HCT116 (cell line): ENCODE measurements around the gene DLG2. TPM values are rescaled to one million over a fixed set of nuclear protein-coding genes. Genes with fewer than 3 reads are reported as not detected.

Source experiments
- ATAC-seq: fragments of 200-7000 bp; cut with Tn5 transposase; 2 replicates; pipeline ENCODE4 v1.9.1; 2020; ENCODE audit warnings: mild to moderate bottlenecking, moderate library complexity
- BruUV-seq: library from RNA; stranded (reverse); fragments of 400-500 nt; replicated peaks from 2 replicates; lab custom pipeline; 2021; lab: Mats Ljungman, UMichigan
- CTCF ChIA-PET: fragments of 300-600 bp; sonication (Branson Sonifier 250); formaldehyde crosslinking; loops from one replicate; lab custom pipeline; 2021; ENCODE audit warnings: antibody characterized with exemption; lab: Charles Lee
- POLR2A ChIA-PET: fragments of 300-600, 350-600 bp; sonication (Branson Sonifier 250); formaldehyde crosslinking; loops from one replicate; lab custom pipeline; 2021; ENCODE audit warnings: antibody characterized with exemption; lab: Charles Lee
- RAD21 ChIA-PET, 2 experiments: fragments of 300-600 bp; sonication (Branson Sonifier 250); formaldehyde crosslinking; loops; one replicate each; lab custom pipeline; 2023; ENCODE audit warnings: low total read pairs in 2 of 2; ENCODE audit not compliant: uncharacterized antibody in 2 of 2, unreplicated experiment in 2 of 2, low non-redundant PET in 1 of 2; lab: Charles Lee
- DNase-seq: peaks from one replicate; pipeline ENCODE4 v3.0.0-alpha.2; 2010; ENCODE audit warnings: low read depth, low spot score
- H2AFZ ChIP-seq: fragments of 200-600 bp; shearing (Covaris generic), sonication (generic); 2 replicates; pipeline ENCODE4 v1.6.1; 2017; ENCODE audit warnings: low read depth, mixed run types, mixed read lengths, antibody characterized with exemption, low read length; ENCODE audit not compliant: poor library complexity, severe bottlenecking
- H3K27ac ChIP-seq: 2 replicates; pipeline ENCODE4 v1.5.1; 2012; ENCODE audit warnings: low read depth, low read length
- H3K27me3 ChIP-seq: fragments of 200-600 bp; sonication (generic); 2 replicates; pipeline ENCODE4 v1.6.1; 2016; ENCODE audit warnings: mixed run types, low read length, mixed read lengths; ENCODE audit not compliant: insufficient read depth
- H3K36me3 ChIP-seq, 2 experiments: fragments of 200-500 bp in 1 of 2; fragments of 200-600 bp in 1 of 2; sonication (Bioruptor generic) in 1 of 2; sonication (generic) in 1 of 2; 2 replicates each; pipeline versions ENCODE4 v1.5.1 to v1.6.1; 2014 to 2016; ENCODE audit warnings: low read length in 2 of 2, inconsistent platforms in 1 of 2, mixed read lengths in 1 of 2, mixed run types in 1 of 2; ENCODE audit not compliant: insufficient read depth in 2 of 2, control insufficient read depth in 1 of 2
- H3K4me1 ChIP-seq, 2 experiments: fragments of 200-600 bp in 1 of 2; sonication (generic) in 1 of 2; 2 replicates each; pipeline versions ENCODE4 v1.5.1 to v1.6.1; 2012 to 2017; ENCODE audit warnings: low read length in 2 of 2, inconsistent platforms in 1 of 2, mild to moderate bottlenecking in 1 of 2, mixed read lengths in 1 of 2, mixed run types in 1 of 2, moderate library complexity in 1 of 2; ENCODE audit not compliant: insufficient read depth in 2 of 2, control insufficient read depth in 1 of 2
- H3K4me2 ChIP-seq: fragments of 200-600 bp; sonication (generic); 2 replicates; pipeline ENCODE4 v1.6.1; 2017; ENCODE audit warnings: mixed run types, low read length, mixed read lengths
- H3K4me3 ChIP-seq, 2 experiments: fragments of 200-600 bp in 1 of 2; sonication (generic) in 1 of 2; replicated peaks in 1 of 2; 2 replicates each; pipeline ENCODE4 v1.5.1; 2011 to 2016; ENCODE audit warnings: low read length in 2 of 2, control low read depth in 1 of 2, low read depth in 1 of 2, mild to moderate bottlenecking in 1 of 2, mixed read lengths in 1 of 2, mixed run types in 1 of 2
- H3K79me2 ChIP-seq: fragments of 200-600 bp; sonication (generic); 2 replicates; pipeline ENCODE4 v1.6.1; 2017; ENCODE audit warnings: mild to moderate bottlenecking, mixed run types, low read length, moderate library complexity, mixed read lengths; ENCODE audit not compliant: insufficient read depth
- H3K9ac ChIP-seq: fragments of 200-600 bp; sonication (generic); 2 replicates; pipeline ENCODE4 v1.6.1; 2016; ENCODE audit warnings: low read length, mixed read lengths
- H3K9me2 ChIP-seq: fragments of 200-600 bp; sonication (generic), shearing (Covaris generic); 2 replicates; pipeline ENCODE4 v1.6.1; 2017; ENCODE audit warnings: mixed run types, mild to moderate bottlenecking, moderate library complexity; ENCODE audit not compliant: insufficient read depth
- H3K9me3 ChIP-seq, 2 experiments: fragments of 200-500 bp in 1 of 2; fragments of 200-600 bp in 1 of 2; sonication (Bioruptor generic) in 1 of 2; sonication (generic) in 1 of 2; 2 replicates each; pipeline ENCODE4 v1.6.1; 2014 to 2017; ENCODE audit warnings: low read length in 2 of 2, mixed read lengths in 2 of 2, inconsistent platforms in 1 of 2, low read depth in 1 of 2, mild to moderate bottlenecking in 1 of 2, mixed run types in 1 of 2, moderate library complexity in 1 of 2; ENCODE audit not compliant: control insufficient read depth in 1 of 2, insufficient read depth in 1 of 2
- H4K20me1 ChIP-seq: fragments of 200-600 bp; sonication (generic), shearing (Covaris generic); 2 replicates; pipeline ENCODE4 v1.6.1; 2017; ENCODE audit warnings: mixed run types, mild to moderate bottlenecking, moderate library complexity; ENCODE audit not compliant: insufficient read depth
- CBX3 ChIP-seq: IDR thresholded peaks from 2 replicates; pipeline ENCODE4 v1.6.1; 2012; ENCODE audit warnings: low read depth
- CEBPB ChIP-seq: IDR thresholded peaks from 2 replicates; pipeline ENCODE4 v1.6.1; 2012; ENCODE audit warnings: low read depth
- CTCF ChIP-seq, 3 experiments: fragments of 200-600 bp in 1 of 3; sonication (generic) in 1 of 3; IDR thresholded peaks in 2 of 3; conservative IDR thresholded peaks in 1 of 3; 2 replicates each; pipeline ENCODE4 v1.5.1; 2012 to 2017; ENCODE audit warnings: low read depth in 2 of 3, low read length in 2 of 3, antibody characterized with exemption in 1 of 3, borderline replicate concordance in 1 of 3, control low read depth in 1 of 3, mild to moderate bottlenecking in 1 of 3, mixed read lengths in 1 of 3, mixed run types in 1 of 3, moderate library complexity in 1 of 3; ENCODE audit not compliant: insufficient read depth in 1 of 3
- EGR1 ChIP-seq: IDR thresholded peaks from 2 replicates; pipeline ENCODE4 v1.6.1; 2012; ENCODE audit warnings: low read depth
- ELF1 ChIP-seq: IDR thresholded peaks from 2 replicates; pipeline ENCODE4 v1.6.1; 2012; ENCODE audit warnings: low read depth, borderline replicate concordance
- EZH2phosphoT487 ChIP-seq: fragments of 200-600 bp; IDR thresholded peaks from 2 replicates; pipeline ENCODE4 v1.6.1; 2018; ENCODE audit warnings: antibody characterized with exemption, borderline replicate concordance
- FOSL1 ChIP-seq: IDR thresholded peaks from 2 replicates; pipeline ENCODE4 v1.6.1; 2012; ENCODE audit warnings: low read depth
- JUND ChIP-seq: IDR thresholded peaks from 2 replicates; pipeline ENCODE4 v1.6.1; 2012
- POLR2AphosphoS5 ChIP-seq: IDR thresholded peaks from 2 replicates; pipeline ENCODE4 v1.6.1; 2011; ENCODE audit warnings: mild to moderate bottlenecking, low read depth, low read length, moderate library complexity
- RAD21 ChIP-seq: IDR thresholded peaks from 2 replicates; pipeline ENCODE4 v1.6.1; 2012; ENCODE audit warnings: low read depth, mild to moderate bottlenecking
- SIN3A ChIP-seq: IDR thresholded peaks from 2 replicates; pipeline ENCODE4 v1.6.1; 2012; ENCODE audit warnings: low read depth
- SP1 ChIP-seq: IDR thresholded peaks from 2 replicates; pipeline ENCODE4 v1.6.1; 2012; ENCODE audit warnings: low read depth
- ZFX ChIP-seq: fragments of 450-650 bp; IDR thresholded peaks from 2 replicates; pipeline ENCODE4 v1.6.1; 2017
- ZNF274 ChIP-seq: fragments of 200-500 bp; sonication (Bioruptor generic); IDR thresholded peaks from 2 replicates; pipeline ENCODE4 v1.6.1; 2014; ENCODE audit warnings: mild to moderate bottlenecking, low read depth, low read length, inconsistent platforms
- intact Hi-C: fragments of 100-400 bp; cut with micrococcal nuclease; formaldehyde crosslinking; loops from 2 replicates; pipeline ENCODE4 v1.10.0; 2022
- total RNA-seq: library from RNA; stranded (reverse); gene quantifications from one replicate; pipeline ENCODE4 v1.2.1, GENCODE V29; 2021; ENCODE audit not compliant: unreplicated experiment
- TF ChIP-seq, protein P1 (sequence below): IDR thresholded peaks from 2 replicates; pipeline ENCODE4 v1.6.1; 2012; ENCODE audit warnings: low read depth
- TF ChIP-seq, protein P2 (sequence below): IDR thresholded peaks from 2 replicates; pipeline ENCODE4 v1.6.1; 2012
- TF ChIP-seq, protein P3 (sequence below): IDR thresholded peaks from 2 replicates; pipeline ENCODE4 v1.6.1; 2011; ENCODE audit warnings: mild to moderate bottlenecking, low read length, moderate library complexity; ENCODE audit not compliant: insufficient replicate concordance; ENCODE audit errors: extremely low read depth

The DLG2 gene
- total RNA-seq, 1 experiment from 2014 or later, result 2.4 TPM

DNA sequence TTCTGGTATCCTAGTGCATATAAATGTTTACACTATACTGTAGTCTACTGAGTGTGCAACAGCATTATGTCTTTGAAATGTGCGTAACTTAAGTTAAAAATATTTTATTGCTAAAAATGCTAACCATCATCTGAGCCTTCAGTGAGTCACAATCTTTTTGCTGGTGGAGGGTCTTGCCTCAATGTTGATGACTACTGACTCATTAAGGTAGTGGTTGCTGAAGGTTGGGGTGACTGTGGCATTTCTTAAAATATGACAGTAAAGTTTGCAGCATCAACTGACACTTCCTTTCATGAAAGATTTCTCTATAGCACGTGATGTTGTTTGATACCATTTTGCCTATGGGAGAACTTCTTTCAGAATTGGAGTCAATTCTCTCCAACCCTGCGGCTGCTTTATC is 46.2 kb upstream of the DLG2 start:
- no peaks in the 10 kb centered on the region for H3K36me3 ChIP-seq
- no peak for ATAC-seq
- DNase-seq, result no peak
- H3K9ac ChIP-seq, result no peak overlapping the region
- no peaks in the 10 kb centered on the region for H3K79me2 ChIP-seq
- H3K4me2 ChIP-seq, result no peak overlapping the region
- TF ChIP-seq CTCF (IDR thresholded peaks at IDR 0.05 in 2 of 3, conservative IDR thresholded peaks at IDR 0.05 in 1 of 3; ENCODE audit: borderline replicate concordance in 1 of 3, insufficient read depth in 1 of 3, low read depth in 2 of 3, low read length in 2 of 3) (no peak), FOSL1 (no peak), EGR1 (no peak), ZNF274 (no peak), SIN3A (no peak), POLR2AphosphoS5 (no peak), SP1 (no peak), RAD21 (no peak), CEBPB (no peak), ELF1 (no peak), CBX3 (no peak), EZH2phosphoT487 (no peak), ZFX (no peak), JUND (no peak)
- TF ChIP-seq, protein P1, sequence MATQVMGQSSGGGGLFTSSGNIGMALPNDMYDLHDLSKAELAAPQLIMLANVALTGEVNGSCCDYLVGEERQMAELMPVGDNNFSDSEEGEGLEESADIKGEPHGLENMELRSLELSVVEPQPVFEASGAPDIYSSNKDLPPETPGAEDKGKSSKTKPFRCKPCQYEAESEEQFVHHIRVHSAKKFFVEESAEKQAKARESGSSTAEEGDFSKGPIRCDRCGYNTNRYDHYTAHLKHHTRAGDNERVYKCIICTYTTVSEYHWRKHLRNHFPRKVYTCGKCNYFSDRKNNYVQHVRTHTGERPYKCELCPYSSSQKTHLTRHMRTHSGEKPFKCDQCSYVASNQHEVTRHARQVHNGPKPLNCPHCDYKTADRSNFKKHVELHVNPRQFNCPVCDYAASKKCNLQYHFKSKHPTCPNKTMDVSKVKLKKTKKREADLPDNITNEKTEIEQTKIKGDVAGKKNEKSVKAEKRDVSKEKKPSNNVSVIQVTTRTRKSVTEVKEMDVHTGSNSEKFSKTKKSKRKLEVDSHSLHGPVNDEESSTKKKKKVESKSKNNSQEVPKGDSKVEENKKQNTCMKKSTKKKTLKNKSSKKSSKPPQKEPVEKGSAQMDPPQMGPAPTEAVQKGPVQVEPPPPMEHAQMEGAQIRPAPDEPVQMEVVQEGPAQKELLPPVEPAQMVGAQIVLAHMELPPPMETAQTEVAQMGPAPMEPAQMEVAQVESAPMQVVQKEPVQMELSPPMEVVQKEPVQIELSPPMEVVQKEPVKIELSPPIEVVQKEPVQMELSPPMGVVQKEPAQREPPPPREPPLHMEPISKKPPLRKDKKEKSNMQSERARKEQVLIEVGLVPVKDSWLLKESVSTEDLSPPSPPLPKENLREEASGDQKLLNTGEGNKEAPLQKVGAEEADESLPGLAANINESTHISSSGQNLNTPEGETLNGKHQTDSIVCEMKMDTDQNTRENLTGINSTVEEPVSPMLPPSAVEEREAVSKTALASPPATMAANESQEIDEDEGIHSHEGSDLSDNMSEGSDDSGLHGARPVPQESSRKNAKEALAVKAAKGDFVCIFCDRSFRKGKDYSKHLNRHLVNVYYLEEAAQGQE, result no peak
- TF ChIP-seq, protein P2, sequence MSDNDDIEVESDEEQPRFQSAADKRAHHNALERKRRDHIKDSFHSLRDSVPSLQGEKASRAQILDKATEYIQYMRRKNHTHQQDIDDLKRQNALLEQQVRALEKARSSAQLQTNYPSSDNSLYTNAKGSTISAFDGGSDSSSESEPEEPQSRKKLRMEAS, result no peak
- TF ChIP-seq, protein P3, sequence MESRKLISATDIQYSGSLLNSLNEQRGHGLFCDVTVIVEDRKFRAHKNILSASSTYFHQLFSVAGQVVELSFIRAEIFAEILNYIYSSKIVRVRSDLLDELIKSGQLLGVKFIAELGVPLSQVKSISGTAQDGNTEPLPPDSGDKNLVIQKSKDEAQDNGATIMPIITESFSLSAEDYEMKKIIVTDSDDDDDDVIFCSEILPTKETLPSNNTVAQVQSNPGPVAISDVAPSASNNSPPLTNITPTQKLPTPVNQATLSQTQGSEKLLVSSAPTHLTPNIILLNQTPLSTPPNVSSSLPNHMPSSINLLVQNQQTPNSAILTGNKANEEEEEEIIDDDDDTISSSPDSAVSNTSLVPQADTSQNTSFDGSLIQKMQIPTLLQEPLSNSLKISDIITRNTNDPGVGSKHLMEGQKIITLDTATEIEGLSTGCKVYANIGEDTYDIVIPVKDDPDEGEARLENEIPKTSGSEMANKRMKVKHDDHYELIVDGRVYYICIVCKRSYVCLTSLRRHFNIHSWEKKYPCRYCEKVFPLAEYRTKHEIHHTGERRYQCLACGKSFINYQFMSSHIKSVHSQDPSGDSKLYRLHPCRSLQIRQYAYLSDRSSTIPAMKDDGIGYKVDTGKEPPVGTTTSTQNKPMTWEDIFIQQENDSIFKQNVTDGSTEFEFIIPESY, result no peak
- intact Hi-C loops, result no loop called here
- no peak overlapping the region for H2AFZ ChIP-seq
- H4K20me1 ChIP-seq, result no peaks in the 10 kb centered on the region
- H3K9me2 ChIP-seq, result no peaks in the 10 kb centered on the region
- no peak overlapping the region for H3K4me3 ChIP-seq
- no peaks in the 10 kb centered on the region for H3K9me3 ChIP-seq
- no peak overlapping the region for H3K27ac ChIP-seq
- BruUV-seq, result no TSS peak
- no peaks in the 10 kb centered on the region for H3K27me3 ChIP-seq
- H3K4me1 ChIP-seq, result no peaks in the 10 kb centered on the region
- ChIA-PET CTCF (no interaction called here), RAD21 (no interaction called here), POLR2A (no interaction called here)
